ELR (cell line): Measurements from ENCODE around the gene TK2.
A peak's percentile ranks its signal among the peaks of the same experiment; 100 is the strongest.
"Not testable (repeated sequence)": the region's sequence is repeated elsewhere in the genome, so short reads cannot be mapped to it uniquely, and the experiment has no call there.

ENCODE experiments used
- DNase-seq: peaks from one replicate; pipeline ENCODE4 v3.0.0-alpha.2; 2015; ENCODE audit warnings: low read depth

TK2 gene

GRCh38 chr16:66549284-66550131 lies at the start of gene TK2:
Gene TK2 (minus strand): TSS chr16:66550122. CDS start chr16:66550061, 61 bp downstream.
- DNase-seq: peak; percentile 81

GRCh38 chr16:66598111-66598510 lies 48.2 kb upstream of the TK2 start:
- no peak for DNase-seq

- no peak for DNase-seq
Observed at GRCh38 chr16:66596986-66597848, 47.3 kb upstream of the TK2 start.

GRCh38 chr16:66596559-66596958 lies 46.6 kb upstream of the TK2 start:
- DNase-seq: not testable (repeated sequence)

DNA sequence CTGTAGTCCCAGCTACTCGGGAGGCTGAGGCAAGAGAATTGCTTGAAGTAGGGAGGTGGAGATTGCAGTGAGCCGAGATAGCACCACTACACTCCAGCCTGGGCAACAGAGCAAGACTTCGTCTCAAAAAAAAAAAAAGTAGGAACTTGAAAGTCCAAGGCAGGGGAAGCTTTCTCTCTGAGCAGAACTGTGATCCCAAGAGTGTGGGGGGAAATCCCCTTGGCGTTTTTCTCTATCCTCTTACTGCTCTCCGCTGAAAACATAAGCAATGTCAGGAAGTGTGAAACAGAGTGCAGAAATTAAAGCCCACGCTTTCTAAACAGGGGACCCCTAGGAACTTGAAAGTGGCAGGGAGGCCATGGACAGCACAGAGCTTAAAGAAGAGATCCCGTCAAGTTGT lies 44.8 kb upstream of the TK2 start:
- DNase-seq: no peak

DNA sequence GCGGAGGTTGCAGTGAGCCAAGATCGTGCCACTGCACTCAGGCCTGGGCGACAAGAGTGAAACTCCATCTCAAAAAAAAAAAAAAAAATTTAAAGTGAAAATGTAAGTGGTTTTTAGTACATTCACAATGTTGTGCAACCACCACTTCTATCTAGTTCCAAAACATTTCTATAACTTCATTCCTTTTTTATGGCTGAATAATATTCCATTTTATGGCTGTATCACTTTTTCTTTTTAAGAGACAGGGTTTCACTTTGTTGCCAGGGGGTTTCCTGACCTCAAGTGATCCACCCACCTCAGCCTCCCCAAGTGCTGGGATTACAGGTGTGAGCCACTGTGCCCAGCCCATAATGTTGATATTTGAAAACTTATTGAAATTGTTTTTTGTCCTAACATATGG lies 42.9 kb upstream of the TK2 start:
- no peak for DNase-seq

GRCh38 chr16:66592241-66592640 lies 42.3 kb upstream of the TK2 start:
- DNase-seq: no peak

- no peak for DNase-seq
Observed at GRCh38 chr16:66591018-66591417, 41.1 kb upstream of the TK2 start.

GRCh38 chr16:66590322-66590721 lies 40.4 kb upstream of the TK2 start:
- no peak for DNase-seq

- DNase-seq: peak; percentile 62
Observed at GRCh38 chr16:66588981-66589713, 39.2 kb upstream of the TK2 start.

GRCh38 chr16:66587881-66588600 lies 38.1 kb upstream of the TK2 start:
- DNase-seq: no peak

- no peak for DNase-seq
Observed at GRCh38 chr16:66585481-66586239, 35.7 kb upstream of the TK2 start.

DNA sequence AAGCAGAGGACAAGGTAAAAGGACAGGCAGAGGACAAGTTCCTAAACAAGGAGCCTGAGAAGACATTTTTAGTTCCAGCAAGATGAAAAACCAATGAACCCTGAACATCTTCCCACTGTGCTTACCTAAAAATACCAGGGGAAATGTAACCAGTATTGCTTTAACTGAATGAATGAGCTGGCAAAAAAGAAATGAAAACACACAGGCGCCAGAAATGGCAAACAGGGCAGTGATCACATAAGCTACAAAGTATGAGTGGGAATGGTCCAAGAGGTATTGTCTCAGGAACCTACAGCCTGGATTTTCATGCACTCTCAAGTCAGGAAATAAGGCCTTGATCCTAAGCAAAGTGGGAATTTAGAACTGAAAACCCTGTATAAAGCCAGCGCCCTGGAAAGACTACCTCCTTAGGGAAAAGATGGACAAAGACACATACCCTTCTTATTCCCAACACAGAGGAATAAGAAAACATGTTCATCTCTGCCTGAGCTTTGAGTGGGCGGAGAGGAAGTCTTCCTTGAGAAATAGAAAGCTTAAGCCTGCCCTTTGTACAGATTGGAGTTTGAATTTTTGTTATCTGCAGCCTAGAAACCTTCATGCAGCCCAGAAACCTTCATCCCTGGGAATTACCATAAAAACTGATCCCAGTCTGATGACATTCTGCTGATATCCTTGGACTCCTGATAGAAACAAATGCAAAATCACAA lies 31.5 kb upstream of the TK2 start:
- DNase-seq: no peak

DNA sequence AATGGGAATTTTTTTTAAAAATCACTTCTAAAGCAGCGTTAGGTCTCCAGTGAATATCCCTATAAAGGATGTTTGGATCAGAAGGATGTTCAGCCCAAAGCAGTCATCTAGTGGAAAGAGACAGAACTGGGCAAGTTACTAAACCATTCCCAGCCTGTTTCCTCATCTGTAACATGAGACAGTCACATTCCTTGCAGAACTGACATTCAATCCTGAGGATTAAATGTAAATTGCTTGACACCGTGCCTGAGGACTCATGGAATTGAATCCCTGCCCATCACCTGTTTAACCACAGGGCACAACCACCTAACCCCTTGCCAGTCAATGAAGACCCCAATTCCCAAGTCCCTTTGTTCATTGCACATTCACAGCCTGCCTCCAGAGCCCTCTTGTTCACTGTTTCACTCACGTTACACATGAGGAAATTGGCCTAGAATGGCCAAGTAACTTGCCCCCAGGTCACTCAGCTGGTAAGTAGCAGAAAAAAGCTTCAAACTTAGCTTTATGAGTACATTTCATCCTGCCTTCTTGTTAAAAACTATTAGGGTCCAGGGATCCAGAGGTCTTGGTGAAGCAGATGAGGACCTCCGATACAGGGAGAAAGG lies 30.8 kb upstream of the TK2 start:
- peak; percentile 67 for DNase-seq

DNA sequence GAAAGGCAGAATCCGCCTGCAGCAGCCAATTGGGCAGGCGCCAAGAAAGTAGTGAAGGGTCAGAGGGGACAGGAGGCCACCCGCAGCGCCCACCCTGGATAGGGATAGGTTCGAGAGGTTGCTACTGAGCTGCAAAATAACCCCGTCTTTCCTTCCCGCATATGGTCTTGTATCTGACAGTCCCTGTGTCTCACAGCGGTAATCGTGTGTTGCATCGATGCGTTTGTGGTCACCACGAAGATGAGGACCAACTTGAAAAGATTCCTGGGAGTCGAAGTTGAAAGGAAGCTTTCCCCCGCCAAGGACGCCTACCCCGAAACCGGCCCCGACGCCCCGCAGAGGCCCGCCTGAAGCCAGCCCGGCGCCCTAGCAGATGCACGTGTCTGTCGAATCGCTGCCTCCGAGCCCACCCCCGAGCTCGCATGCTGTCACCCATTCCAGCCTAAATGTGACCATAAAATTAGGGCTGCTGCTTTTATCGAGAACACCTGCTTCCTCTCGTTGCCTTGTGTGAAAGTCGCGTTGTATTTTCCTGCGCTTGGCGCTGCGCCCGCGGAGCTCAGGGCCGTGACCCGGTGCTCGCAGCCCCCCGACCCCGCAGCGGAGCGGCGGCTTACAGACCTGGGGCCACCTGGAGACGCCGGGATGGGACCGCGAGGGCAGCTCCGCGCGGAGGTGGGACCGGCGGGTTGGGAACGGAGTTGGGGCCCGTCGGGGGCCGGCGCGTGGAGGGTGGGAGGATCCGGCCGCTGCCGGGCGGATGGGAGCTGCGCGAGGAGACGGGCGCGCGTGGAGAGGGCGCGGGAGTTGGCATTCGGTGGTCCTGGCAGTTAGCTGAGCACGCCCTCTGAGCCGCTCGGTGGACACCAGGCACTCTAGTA lies 29.0 kb upstream of the TK2 start, which contains the start of gene CMTM2:
TSS of gene CMTM2 (plus strand) at position 813 of the 881 bp plus-strand sequence. CDS start 145 bp downstream, outside the sequence.
- DNase-seq: no peak

GRCh38 chr16:66576296-66576695 lies 26.4 kb upstream of the TK2 start:
- DNase-seq: no peak

DNA sequence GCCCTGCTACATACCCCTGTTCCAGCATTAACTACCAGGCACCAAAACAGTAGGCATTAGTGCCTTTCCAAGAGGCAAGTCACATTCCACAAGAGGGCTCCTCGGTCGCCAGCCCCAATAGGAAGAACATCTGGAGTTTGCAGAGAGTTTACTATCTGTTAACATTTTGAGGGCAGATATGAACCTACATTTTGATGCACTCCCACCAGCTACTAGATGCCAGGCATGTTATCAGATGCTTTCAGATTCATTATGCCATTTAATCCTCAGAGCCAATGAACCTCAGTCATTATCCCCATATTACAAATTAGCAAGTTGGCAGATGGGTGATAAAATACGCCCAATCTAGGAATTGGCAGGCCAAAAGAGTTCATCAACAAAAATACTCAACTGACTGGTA lies 25.1 kb upstream of the TK2 start:
- no peak for DNase-seq

DNA sequence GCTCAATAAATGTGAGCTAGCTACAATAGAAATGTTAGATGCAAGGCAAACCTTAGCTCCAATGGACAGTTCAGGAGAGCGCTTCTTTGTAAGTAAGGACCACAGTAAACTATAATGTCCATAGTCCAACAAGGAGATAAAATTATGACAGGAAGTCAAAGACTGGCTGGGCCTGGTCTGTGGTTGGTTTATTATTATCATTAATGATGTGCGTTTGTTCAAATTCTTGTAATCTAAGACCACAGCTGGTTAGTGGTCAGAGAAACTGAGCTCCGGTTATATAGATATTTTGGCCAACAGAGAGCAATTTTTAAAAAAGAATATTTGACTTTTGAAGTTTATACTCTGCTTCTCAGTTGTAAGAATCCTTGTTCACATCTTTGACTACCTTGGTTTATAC lies 24.6 kb upstream of the TK2 start:
- DNase-seq: no peak

GRCh38 chr16:66574081-66574480 lies 24.2 kb upstream of the TK2 start:
- DNase-seq: no peak
